ENCODE measurements around the gene KIAA1217. TPM values are rescaled to one million over a fixed set of nuclear protein-coding genes. Genes with fewer than 3 reads are reported as not detected.
"Not testable (repeated sequence)": the region's sequence is repeated elsewhere in the genome, so short reads cannot be mapped to it uniquely, and the experiment has no call there.

KIAA1217 gene
- total RNA-seq, 1 donor from 2014 or later: 74.8 TPM

DNA sequence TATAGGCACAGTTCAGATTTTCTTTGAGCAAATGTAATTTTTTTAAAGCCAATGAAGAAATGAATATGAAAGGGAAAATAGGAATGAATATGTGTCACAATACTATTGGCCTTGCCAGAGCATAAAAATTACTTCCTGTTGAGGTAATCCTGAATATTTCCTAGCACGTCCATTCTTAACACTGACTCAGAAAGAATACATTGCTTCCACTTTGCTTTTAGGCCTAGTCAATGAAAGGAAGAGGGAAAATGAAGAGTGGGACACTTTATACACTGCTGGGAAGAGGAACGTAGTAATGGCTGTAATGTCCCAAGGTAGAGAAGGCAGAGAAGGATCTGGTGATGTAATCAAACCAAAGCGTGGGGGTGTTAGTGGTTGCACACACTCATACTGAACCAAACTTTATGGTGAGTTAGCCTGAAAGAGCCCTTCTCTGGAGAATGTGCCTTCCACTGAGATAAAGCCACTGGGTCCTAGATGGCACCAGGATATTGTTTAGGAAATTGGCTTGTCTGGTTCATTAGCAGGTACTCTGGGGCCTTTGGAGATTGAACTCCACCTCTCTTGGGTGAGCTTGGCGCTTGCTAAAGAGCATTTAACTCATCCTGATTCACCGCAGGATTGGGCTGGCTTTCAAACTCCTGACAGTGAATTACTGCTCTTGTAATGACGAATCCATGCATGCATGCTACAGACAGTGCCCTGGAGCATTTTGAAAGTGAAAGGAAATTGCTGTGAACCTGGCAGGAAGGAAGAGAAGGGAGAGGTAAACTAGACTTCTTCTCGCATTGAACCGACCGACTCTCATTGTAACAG, 254.9 kb downstream of the KIAA1217 start:
- DNase-seq (ENCODE audit: low spot score): no peak

DNA sequence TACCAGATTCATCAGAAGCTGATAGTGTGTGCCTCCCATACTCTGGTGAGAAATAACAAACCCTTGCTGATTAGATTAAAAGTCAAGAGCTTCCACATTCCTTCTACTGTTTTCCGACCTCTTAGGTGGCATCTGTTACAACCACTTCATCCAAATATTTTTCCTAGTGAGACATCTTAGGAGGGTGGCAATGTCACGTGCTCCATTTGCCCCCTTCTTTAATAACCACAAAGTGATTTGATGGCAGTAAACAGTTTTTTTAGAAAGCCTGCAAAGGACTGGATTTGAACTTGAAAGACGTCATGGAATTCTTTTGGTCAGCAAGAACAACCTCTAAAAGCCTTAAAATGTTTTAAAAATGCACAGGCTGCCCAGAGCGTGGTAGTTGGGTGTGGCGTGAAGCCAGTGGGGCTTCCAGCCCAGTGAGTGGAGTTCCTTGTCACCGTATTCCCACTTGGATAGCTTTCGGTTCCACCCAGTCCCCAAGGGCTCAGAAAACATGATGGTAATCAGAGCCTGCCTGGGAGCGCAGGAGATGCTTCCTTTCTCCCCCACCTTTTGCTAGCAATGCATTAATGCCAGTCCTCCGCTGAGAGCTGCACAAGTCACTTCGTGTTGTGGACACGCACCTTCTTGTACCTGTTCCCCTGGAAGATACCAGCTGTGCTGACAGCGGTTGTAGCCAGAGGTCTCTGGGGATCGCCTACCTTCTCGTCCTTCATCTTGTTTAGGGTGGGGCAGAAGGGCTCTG, 256.4 kb downstream of the KIAA1217 start:
- no peak for DNase-seq (ENCODE audit: low spot score)

DNA sequence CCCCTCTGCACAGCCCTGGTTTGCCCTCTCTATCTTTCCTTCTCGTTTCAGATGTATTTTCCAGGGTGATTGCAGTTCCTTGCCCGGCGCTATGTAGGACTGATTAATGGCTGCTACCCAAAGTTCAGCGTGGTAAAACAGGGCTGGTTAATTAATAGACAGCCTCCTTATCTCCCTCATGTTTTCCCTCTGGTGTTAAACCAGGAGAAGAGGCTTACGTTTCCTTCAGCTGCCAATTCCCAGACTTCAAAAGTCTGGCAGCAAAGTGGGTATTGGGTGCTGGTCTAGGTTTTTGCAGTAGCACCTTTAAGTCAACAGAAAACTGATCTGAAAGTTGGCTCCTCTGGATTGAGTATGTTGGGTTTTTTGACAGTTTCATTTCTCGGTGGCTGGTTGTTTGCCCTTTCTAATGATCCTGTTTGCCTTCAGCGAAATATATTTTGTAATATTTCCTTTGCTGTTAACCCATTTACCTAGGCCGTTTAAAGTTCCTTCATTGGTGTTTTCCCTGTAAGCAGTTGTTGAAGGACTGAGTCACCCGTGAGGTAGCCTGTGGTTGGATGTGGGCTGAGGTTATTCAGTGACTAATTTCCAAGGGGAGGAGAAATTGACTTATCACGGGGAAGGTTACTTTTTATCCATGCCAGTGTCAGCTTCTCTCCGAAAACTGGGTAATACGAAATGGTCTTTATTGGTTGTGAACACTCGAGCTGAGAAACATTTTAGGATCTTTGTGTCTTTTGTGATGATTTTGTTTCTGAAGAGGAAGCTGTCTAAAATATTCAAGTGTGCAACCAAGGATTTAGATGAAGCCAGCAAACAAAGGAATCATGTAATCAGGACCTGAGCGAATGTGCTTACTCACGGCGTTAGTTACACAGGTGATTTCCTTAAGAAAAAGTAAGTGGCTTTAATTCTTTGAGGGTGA, 257.2 kb downstream of the KIAA1217 start:
- no peak for DNase-seq (ENCODE audit: low spot score)

DNA sequence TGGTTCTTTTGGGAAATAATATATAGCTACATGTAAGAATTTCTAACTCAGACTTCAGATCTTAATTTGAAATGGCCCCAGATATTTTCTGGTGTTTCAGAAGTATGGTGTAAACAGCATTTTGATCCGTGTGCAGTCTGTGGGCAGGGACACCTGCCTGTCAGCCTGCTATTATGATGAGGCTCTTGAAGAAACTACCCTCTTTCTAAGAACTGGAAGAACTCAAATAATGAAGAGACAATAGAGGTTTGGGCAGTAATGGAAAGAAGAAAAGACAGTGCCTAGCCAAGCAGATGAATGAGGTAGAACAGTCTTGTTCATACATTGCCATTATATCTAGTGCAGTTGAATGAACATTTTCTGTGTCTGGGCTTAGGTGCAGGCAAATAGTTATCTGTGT, 258.2 kb downstream of the KIAA1217 start:
- no peak for DNase-seq (ENCODE audit: low spot score)

DNA sequence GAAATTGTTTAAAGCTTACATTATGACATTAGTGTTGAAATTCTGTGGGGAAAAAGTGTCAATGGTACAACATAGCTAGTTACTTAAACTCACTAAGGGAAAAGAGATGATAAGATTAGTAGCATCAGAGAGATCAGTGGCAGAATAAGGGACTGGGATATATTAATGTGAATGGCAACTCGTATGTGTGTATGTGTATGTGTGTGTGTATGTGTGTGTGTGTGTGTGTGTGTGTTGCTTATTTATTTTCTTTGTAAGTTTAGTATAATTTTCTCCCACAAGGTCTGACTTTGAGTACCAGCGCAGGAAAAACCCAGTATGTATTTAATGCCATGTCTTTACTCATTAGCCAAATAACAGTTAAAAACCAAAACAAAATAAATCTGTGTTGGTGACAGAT, 258.7 kb downstream of the KIAA1217 start:
- DNase-seq (ENCODE audit: low spot score): no peak

DNA sequence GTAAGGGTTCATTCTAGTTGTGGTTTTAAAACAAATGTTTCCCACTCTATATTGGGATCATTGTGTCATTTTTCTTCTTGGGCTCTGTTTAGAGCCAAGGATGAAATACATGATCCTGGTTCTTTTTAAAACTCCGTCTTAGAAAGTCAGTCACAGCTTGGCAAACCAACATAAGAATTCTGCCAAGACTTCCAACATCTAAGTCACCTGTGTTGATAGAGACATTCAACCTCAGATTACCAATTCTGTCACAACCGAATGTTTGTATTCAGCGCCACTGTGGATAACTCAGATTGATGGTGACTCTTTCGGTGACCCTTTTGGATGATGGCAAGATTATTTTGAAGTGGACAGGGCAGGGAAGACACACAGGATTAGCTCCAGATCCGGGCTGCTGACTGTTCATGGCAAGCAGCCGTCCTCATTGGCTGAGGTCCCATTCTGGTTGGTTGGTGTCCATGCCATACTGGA, 259.4 kb downstream of the KIAA1217 start:
- no peak for DNase-seq (ENCODE audit: low spot score)

DNA sequence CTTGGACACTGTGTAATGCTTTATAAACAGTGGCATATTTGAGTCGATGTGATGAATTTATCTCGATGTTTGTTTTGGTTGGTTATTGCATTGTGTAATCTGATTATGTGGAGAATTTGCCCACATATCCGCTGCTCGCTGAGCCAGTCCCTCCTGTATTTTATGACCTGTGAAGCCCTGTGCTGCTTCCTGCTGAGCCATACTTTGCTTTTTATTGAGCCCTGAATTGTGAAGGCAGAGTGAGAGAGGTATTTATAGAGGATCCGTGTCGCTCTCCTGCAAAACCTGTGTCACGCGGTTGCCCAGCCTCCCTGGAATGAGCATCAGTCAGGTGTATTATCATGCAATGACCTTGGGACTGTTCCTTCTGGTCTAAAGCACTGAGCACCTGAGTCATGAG, 261.1 kb downstream of the KIAA1217 start:
- no peak for DNase-seq (ENCODE audit: low spot score)

DNA sequence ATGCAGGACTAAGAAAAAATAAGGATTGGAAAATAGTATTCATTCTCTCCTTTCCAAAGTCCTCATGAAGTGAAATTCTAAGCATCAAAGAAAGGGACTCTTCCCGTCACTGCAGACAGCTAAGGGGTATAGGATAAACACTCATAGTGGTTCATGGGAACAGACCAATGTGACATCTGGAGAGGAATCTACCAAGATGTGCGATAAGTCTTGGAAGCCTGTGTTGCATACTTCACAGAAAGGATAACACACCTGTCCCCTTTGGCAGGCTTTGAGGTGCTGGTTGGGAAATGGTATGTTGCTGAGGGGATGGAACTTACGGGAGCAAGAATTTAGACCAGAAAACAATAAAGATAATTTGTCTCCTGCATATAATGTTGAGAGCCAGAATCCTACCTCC, 266.7 kb downstream of the KIAA1217 start:
- no peak for DNase-seq (ENCODE audit: low spot score)

DNA sequence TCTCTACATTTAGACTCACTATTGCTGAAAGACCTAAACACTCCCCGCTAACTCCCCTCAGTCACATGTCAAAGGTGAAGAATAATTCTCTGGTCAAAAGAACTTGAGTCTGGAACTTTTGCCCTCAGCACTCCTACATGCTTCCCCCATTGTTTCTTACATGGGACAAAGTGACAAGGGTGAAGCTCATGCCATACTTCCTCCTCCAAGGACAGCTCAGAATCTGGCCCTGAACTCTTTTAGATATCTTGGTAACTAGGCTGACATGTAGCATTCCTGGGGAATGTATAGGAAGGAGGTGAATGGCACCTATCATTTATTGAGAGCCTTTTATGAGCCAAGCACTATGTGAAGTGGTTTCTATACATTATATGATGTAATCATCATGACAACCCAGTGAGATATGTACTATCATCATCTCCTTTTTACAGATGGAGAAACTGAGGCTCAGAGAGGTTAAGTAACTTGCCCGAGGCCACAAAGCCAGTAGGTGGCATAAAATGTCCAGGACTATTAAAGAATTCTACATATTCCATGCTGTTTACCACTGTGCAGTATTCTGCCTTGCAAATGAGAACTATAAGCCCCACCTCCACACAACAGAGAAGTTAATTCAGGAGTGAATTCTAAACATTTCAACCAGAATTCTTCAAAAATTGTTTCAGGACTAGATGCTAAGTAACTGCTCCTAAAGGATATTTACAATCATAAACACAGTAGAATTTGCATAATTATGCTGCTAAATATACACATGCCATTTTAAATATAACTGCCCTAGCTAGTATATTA, 268.2 kb downstream of the KIAA1217 start:
- DNase-seq (ENCODE audit: low spot score): no peak

DNA sequence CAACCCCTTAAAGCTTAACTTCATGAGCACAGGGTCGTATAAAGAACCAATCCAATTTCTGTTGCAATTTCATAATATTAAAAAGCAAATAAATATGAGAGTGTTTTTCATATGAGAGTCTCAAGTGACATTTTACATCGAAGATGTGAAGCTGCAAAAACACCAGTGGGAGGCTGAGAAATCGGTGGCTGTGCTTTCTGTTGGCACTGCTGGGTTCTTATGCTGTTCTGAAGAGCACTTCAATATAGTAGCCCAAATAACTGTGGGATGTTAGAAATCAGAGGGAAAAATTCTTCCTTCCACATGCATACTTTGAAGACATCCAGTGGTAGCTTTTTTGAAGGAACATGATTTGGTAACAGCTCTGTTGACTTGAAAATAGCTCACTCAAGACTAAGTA, 269.0 kb downstream of the KIAA1217 start:
- no peak for DNase-seq (ENCODE audit: low spot score)

DNA sequence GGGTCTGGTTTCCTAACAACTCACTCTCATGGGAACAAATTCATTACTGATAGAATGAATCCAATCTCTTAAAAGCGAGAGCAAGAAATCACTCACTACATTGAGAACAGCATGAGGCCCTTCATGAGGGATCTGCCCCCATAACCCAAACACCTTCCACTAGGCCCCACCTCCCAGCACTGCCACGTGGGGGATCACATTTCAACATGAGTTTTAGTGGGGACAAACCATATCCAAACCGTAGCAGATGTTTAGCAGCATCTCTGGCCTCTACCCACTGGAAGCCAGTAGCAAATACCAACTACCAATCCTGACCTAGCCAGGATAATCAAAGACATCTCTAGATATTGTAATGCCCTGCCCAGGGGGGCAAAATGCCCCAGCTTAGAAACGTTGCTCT, 270.9 kb downstream of the KIAA1217 start:
- no peak for DNase-seq (ENCODE audit: low spot score)

DNA sequence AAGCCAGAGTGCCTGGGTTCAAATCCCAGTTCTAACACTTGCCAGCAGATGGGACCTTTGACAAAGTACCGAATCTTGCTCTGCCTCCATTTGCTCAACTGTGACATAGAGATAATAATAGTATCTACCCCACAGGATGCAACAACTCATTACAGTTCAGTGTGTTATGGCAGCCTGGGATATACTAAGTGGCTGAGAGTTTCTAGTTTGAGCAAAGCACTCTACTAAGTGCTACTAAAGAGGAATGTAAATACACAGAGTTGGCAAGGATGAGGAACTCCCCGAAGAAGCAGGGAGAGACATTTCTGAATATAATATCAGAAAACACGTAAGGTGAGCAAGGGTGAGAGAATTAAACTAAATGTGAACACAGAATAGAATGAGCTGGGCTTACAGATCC, 271.5 kb downstream of the KIAA1217 start:
- no peak for DNase-seq (ENCODE audit: low spot score)

DNA sequence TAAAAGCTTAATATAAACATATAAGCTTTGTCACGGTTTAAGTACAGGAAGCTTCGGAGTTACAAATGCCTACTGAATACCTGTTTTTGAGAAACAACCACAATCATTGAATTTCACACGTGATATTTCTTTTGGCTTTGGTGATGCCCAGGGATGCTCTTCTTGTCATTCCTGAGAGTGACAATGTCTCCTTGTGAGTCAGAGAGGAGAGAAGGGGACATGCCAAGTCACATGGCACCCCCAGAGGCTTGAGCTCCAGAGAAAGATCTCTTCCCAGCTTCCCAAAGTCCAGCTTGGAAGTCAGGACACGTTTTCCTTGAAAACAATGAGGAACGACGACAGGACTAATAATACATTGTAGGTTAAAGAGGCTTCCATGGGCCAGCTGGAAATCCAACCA, 272.3 kb downstream of the KIAA1217 start:
- no peak for DNase-seq (ENCODE audit: low spot score)

DNA sequence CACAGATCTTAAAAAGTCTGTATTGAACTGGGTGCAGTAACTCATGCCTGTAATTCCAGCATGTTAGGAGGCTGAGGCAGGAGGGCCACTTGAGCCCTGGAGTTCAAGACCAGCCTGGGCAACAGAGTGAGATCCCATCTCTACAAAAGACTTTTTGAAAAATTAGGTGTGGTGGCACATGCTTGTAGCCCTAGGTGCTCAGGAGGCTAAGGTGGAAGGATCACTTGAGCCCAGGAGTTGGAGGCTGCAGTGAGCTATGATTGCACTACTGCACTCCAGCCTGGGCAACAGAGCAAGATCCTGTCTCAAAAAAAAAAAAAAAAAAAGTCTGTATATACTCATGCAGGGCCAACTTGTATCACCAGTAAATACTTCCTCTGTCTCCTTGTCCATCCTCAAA, 273.8 kb downstream of the KIAA1217 start:
- not testable (repeated sequence) for DNase-seq (ENCODE audit: low spot score)

DNA sequence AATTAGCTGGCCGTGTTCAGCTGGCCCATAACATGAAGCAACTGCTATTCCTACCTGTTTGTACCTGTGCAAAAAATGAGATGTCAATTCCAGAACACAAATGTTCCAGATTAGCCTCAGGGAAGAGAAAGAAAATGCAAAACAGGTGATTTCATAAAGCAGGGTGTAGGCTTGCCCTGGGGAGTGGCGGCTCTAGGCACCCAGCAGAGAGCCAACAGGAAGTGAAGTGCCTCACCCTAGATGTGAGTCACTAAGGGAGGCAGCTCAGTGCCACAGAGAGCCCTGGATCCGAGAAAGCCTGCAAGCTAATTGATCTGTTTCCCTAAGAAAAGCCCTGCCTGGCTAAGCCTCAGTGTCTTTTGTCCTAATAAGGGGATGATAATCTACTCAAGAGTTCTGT, 274.8 kb downstream of the KIAA1217 start:
- no peak for DNase-seq (ENCODE audit: low spot score)

DNA sequence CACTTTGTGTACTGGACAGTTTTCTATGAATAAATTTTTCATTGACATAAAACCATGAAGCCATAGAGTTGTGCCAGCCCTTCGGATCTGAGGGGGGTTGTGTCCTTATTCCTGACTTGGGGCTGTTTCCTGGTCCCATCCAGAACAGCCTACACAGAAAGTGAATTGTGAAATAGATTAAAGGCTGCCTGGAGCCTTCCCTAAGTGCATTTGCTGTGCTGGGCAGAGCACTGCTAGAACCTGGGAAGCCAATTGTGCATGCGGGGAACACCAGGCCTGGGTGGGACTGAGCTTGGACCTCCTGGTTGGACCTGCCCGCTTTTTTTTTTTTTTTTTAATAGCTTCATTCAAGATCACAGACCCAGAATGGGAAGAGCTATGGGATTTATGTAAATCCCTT, 275.8 kb downstream of the KIAA1217 start:
- DNase-seq (ENCODE audit: low spot score): no peak

DNA sequence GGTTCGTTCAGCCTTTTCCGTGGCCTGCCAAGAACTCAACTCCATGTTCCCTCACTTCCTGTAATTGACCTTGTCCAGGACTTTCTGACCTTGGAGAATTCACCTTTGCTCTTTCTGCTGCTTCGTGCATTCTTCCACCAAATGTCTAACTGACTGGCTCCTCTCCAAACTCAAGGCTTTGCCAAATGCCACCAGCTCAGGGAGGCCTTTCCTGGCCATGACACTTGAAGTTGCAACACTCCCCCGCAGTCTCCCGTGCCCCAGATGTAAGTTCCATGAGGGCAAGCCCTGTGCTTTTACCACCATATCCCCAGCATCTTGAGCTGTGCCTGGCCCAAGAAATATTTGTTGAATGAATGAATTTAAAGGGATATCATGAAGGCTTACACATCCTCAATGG, 276.4 kb downstream of the KIAA1217 start:
- DNase-seq (ENCODE audit: low spot score): no peak

DNA sequence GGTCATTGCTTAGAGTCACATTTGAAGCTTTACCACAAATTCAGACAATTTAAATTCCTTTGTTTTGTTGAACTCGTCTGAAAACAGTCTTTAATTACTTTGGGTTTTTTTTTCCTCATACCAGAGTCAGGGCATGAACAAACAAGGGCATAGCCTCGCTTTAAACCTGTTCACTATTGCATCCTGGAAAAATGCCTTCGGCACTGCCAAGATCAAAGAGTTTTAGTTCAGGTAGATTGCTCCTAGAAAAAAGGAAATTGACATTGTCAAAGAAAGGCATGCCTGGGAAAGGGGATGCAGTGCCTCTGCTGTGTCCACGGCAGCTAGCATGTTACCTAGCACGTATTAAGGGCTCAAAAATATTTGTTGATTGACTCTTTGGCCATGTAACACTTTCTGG, 279.7 kb downstream of the KIAA1217 start:
- no peak for DNase-seq (ENCODE audit: low spot score)

DNA sequence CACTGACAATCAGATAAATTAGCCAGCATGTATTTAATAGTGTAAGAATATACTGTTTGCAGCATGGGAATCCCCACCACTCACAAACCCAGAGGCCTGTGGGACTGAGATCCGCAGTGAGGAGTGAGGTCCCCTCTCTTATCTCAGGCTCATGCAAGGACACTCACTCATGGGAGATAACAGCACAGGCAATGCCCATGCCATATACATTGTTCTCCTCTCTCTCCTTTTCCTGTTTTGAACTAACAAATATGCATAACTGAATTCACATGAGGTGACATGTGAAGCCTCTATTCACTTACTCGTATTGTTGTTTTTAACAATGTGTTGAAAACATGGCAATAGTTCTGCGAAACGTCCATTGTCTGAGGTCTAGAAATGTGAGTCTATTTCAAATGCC, 284.2 kb downstream of the KIAA1217 start:
- no peak for DNase-seq (ENCODE audit: low spot score)

DNA sequence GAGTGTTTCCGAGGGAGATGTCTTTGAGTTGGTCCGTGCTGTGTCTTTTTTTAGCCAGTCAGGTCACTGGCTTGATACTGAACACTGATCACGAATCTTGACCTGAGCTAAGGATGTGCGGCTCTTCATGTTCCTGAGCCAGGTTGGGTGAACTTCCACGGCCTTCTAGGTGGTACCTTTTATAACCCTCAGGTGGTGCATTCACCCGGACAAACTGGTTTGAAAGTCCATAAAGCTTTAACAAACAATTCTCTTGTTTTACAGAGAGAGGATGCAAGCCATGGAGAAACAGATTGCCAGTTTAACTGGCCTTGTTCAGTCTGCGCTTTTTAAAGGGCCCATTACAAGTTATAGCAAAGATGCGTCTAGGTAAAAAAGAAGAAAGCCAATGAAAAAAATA, 285.3 kb downstream of the KIAA1217 start:
- DNase-seq (ENCODE audit: low spot score): no peak

DNA sequence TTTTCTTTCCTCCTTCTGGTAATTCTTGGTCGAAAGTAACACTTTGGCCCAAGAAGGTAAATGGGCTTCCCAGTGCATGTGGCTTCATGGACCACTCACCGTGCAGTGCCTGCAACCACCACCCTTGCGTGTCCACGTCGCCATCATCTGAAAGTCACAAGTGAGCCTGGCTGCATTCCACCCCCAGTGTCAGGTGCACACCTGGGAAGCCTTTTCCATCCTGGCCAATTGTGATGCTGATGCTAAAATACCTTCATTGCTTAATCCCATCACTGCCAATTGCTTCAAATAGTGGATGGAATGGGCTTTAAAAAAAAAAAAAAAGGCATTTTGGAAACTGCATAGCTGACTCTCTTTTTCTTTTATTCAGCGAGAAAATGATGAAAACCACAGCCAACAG, 285.8 kb downstream of the KIAA1217 start:
- DNase-seq (ENCODE audit: low spot score): no peak
